Left forelimb (tissue), 1 donor: Measurements from ENCODE around the gene SLC16A11.
A peak's percentile ranks its signal among the peaks of the same experiment; 100 is the strongest.

Experiments used
- DNase-seq: peaks from one replicate; pipeline ENCODE4 v3.0.0-alpha.2; 2018; ENCODE audit warnings: low spot score

Gene SLC16A11

DNA sequence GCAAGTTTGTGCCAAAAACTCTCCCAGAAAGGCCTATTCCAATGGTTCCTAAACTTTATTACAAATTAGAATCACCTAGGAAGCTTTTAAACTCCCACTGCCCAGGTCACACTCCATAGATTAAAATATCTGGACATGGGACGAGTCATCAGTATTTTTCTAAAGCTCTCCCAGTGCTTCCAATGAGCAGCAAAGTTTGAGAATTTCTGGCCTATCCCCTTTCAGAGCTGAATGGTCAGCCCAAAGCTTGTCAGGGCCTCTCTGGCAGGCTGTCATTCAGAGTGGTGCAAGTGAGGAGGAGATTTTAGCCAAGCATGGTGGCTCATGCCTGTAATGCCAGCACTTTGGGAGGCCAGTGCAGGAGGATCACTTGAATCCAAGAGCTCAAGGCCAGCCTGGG is 18.6 kb downstream of the SLC16A11 start:
- DNase-seq, result no peak

DNA sequence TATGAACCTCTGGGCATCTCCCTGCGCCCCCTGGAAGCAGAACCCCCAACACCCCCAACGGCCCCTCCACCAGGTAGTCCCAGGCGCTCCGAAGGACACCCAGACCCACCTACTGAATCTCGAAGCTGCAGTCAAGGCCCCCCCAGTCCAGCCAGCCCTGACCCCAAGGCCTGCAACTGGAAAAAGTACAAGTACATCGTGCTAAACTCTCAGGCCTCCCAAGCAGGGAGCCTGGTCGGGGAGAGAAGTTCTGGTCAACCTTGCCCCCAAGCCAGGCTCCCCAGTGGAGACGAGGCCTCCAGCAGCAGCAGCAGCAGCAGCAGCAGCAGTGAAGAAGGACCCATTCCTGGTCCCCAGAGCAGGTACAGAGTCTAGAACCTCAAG is 19.5 kb downstream of the SLC16A11 start:
- no peak for DNase-seq

DNA sequence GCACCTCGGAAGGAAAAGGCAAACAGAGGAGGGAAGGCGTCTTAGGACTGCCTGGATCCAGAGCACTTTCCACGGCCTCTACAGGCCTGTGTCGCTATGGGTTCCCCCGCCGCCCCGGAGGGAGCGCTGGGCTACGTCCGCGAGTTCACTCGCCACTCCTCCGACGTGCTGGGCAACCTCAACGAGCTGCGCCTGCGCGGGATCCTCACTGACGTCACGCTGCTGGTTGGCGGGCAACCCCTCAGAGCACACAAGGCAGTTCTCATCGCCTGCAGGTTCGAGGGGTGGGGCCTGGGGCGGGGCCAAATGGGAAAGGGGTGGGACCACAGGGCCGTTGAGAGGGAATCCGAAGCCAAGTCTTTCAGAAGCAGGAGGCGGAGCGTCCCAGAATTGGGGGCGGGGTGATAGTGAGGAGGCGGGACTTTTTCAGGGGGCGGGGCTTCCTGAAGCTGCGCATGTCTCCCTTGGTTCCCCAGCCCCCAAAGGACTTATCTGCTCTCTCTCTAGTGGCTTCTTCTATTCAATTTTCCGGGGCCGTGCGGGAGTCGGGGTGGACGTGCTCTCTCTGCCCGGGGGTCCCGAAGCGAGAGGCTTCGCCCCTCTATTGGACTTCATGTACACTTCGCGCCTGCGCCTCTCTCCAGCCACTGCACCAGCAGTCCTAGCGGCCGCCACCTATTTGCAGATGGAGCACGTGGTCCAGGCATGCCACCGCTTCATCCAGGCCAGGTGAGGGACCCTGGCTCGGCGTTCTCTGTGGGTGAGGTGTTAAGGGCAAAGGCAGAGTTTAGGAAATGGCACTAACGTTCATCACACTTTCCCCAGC is 20.1 kb downstream of the SLC16A11 start:
- DNase-seq, result peak; percentile 87

DNA sequence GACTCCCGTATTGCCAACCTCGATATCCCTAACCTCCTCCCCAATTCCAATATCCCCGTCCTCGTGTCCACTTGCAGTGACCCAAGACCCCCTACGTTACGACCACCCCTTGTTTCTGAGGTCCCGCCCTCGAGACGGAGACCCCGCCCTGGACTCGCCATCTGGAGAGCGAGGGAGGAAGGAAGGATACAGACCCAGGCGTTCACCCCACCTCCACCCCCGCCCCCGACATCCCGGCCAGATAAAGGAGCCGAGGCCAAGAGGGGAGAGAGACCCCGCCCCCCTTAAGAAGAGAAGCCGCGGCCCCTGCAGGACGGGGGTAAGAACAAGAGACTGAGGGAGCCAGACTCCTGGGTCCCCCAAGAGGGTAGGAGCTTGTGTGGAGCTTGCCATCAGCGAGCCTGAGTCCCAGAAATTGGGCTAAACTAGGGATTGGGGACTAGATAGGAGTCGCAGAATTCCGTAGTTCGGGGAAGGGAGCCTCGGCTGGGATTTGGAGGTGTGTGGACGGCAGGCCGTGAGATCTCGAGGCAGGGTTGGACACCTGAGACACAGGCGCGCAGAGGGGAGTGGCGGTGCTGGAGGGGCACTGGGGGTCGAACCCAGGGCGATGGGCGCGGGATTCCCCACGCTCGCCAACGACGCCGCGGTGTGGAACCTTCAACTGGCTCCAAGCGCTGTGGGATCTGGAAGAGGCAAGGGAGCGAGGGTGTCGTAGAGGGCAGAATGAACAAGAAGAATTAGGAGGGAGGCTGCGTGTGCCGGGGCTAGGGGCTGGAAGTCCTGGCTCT is 20.9 kb downstream of the SLC16A11 start, which contains the start of gene BCL6B:
Gene BCL6B, plus strand, starts transcription at position 270 of the 791 bp plus-strand sequence. CDS start 622 bp downstream, outside the sequence.
- DNase-seq, result no peak

DNA sequence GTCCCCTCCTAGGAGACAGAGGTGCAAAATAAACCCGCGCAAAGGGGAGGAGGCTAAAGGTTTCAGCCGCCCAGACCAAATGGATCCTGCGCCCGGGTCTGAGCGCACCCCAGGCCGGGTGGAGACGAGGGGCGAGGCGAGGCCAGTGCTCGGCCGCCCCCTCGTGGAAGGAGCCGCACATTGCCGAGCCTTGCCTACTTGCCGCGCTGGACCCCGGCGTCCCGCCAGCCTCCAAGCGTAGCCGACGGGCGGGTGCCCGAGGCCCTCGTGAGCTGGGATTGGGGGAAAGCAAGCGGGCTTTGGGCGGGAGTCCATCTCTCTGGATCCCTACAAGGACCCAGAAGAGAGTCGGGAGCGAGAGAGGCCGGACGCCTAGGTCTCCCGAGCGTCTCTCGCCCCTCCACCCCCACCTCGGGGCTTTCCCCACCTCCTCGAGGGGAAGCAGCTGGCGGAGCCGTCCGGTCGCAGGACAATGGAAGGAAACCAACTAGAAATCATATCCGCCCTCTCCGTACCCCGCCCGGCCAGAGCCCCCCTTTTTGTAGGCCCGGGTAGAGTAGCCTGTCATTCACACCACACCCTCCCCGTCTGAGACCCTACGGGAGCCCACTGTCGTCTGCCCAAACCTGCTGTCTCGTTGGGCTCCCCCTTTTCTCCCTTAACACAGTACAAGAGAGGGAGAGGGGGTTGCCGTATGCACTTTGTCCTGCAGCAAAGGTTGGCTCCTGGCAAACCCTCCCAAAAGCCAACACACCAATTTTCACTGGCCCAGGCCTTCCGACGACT is 21.7 kb downstream of the SLC16A11 start:
- peak; percentile 86 for DNase-seq

DNA sequence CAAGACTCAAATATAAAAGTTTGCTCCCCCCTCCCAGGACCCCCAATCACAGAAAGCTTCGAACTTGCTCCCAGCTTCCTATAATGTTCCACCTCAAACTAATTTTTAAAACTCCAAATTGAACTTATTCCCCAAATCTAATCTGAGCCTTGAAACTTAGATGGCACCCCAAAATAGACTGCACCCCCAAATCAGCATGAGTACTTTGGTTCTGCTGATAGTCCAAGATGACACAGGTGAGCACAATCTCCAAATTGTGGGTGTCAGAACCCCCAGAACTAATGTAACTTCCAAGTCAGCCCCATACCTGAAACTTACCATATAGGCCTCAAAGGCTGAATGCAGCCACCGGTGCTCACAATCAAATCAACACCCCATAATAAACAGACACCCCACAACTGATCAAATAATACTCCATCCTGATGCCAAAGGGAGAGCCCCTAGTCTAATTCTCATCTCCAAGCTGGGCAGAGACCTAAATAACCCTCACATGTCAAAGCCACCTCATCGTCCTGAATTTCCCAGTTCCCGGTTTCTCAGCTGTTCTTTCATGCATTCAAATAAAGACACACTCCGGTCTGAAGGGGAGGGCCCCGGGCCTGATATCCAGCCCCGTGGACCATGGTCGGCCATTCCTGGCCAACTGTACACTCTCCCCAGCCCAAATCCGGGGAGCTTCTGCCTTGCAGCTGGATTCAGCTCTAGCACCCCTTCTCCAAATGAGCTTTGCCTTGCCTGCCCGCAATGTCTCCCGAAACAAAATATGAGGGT is 22.8 kb downstream of the SLC16A11 start:
- no peak for DNase-seq

DNA sequence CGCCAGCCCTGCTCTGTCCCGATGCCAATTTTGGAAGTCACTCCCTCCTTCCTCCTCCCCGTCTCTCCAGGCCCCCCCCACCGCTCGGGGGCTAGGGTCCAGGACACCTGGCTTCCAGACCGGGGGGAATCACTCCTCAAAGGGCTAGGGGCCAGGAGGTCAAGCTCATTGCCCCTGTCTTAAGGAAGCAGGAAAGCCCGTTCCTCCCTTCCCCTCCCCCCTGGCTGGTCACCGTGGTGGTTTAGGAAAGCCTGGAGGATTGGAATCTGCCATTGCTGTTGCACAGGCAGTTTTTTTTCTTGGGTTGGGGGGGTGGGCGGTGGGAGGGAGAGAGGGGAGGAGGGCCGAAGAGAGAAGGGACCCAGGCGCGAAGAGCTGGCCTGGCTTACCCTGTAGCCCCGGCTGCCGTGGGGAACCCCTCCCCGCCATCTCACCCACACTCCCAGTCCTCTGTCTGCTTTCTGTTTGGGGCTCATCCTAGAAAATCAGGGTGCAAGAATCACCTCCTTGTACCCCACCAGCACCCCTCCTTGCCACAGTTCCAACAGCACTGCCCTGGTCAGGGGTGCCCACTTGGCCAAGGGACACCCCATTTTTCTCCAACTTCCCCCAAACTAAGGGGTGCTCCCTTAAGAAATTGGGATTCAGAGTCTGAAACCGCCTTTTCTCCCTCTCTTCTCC is 23.9 kb downstream of the SLC16A11 start:
- no peak for DNase-seq

DNA sequence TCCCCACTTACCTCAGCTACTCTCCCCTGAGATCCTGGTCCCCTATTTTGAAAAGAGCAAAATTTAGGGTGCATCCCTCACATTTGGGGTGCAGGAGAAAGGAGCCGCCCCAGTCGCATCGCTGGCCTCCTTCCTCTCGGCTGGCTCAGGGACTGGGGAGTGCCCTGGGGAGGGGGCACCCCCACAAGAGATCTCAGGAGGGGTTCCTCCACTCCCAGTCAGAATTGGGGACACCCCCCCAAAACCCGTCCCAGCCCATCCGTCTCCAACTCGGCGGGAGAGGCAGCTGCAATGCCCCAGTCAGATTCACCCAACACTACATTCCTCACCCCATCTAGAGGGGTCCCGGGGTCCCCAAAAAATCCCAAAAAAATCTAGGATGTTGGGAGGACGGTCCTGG is 24.5 kb downstream of the SLC16A11 start:
- DNase-seq, result no peak

DNA sequence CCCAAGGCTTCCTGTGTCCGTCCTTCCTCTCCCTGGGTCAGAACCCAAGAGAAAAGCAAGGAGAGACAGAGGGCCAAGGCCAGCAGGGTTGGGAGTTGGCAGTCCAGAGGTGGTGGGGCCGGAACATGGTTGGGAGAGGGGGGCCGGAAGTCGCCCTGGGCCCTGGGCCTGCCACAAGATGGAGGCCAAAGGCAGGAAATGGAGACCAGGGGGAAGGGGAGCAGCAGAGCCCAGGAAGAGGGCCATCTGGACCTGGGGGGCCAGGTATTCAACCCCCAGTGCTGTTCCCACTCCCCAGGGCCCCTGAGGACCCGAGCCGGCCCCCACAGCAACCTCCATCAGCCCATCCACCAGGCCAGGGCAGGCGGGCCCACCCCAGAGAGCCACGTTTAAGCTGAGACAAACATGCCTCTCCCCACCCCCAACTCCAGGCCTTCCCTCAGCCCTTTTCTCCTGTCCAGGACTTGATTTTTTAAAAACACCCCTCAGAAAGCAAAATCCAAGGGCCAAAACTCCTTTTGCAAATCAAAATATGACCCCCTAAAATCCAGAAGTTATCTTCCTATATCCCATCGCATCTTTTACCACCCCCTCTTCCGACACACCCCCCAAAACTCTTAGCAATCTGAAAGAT is 25.4 kb downstream of the SLC16A11 start:
- DNase-seq, result no peak

DNA sequence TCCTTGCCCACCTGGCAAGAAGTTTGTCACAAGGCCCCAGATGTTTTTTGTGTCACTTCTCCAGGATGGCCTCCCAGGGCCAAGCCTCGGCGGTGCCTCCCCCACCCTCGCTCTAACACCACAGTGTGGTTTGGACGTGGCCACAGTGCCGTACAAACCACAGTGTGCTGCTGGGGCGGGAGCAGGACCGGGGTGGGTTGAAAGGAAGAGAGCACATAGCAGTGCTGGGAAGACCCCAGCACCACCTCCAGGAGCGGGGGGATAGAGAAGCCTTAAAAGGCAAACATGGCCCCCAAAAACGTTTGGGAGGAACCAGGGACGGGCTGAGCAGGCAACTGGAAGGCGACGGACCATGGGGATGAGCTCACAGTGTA is 26.1 kb downstream of the SLC16A11 start:
- DNase-seq, result no peak

DNA sequence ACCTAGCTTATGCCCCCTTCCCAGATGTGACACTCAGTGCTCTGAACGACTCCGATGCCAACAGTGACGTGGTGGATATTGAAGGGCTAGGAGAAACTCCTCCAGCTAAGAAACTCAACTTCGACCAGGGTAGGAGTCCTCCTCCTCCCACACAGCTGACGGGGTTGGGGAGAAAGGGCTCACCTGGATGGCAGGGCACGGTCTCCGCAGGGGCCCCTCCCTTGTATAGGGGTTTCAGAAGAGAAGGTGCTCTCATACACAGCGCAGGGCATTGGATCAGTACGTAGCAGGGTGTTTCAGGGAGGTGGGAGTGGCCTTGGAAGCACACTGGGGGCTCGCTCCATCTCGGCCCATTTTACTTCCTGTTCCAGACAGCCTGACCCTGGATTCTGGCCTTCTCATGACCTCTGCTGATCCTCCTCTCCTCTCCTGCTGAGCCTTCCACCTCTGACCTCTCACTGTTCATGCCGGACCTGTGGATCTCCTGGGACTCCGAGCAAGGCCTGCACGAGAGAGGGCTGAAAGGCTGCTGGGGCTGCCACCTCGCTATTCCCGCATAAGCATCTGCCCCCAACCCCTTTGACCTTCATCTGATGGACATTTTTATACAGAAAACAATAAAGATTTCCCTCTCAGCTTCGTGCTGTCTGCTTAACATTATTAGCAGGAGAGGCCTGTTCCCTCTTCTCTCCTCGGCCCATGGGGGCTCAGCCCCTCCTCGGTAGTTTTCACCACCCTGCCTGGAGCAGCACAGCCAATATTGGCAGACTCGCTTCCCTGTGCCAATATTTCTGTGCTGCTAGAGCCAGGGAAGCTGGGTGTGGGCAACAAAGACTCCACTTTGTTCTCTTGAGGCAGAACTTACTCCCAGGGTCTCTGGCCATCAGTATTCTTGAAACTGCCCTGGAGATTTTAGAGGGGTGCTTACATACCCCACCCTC is 26.7 kb downstream of the SLC16A11 start:
- DNase-seq, result no peak

DNA sequence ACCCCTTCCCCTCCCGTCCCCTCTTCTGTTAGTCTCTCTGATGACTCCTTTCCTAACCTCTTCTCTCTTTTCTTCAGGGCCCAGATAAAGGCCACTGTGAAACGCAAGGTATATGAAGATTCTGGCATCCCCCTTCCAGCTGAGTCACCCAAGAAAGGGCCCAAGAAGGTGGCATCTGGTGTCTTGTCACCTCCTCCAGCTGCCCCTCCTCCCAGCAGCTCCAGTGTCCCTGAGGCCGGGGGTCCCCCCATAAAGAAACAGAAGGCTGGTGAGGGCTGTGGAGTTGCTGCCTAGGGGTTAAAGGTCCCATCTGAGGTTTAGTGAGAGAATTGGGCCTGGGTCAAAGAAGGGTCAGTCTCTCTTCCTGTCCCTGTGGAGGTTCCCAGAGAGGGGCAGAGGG is 27.5 kb downstream of the SLC16A11 start:
- no peak for DNase-seq

DNA sequence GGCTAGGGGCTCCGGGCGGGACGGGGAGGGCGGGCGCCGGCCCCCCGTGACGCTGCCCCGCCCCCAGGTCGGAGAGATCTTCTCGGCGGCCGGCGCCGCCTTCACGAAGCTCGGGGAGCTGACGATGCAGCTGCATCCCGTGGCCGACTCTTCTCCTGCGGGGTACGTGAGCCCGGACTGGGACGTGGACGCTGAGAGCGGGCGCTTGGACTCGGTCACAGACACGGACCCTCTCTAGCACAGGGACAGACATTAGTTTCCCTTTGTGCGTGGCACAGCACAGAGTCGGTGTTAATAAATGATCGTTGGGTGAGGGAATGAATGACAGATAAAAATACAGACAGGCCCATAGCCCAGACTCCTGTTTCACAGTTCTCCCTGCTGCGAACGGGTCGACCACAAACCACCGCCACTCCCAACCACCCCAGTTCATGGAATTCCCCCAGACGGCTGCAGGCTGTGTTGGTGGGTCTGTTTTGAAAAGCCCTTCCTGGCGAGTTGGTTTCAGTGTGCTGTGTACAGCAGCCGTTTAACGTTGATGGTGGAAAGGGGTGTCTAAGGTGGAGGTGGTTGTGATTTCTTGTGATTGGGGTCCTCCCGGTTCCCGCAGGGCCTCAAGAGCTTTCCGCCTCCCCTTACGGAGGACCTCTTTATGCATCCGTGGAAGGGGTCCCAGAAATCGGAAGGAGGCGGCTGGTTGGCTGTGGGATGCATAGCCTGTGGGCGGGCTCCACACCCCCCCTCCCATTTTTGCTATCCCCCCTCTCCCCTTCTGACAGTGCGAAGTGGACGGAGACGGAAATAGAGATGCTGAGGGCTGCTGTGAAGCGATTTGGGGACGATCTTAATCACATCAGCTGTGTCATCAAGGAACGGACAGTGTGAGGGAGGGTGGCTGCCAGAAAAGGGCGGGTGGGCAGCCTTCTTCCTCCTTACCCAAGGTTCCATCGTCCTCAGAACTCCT is 28.6 kb downstream of the SLC16A11 start:
- DNase-seq, result no peak

DNA sequence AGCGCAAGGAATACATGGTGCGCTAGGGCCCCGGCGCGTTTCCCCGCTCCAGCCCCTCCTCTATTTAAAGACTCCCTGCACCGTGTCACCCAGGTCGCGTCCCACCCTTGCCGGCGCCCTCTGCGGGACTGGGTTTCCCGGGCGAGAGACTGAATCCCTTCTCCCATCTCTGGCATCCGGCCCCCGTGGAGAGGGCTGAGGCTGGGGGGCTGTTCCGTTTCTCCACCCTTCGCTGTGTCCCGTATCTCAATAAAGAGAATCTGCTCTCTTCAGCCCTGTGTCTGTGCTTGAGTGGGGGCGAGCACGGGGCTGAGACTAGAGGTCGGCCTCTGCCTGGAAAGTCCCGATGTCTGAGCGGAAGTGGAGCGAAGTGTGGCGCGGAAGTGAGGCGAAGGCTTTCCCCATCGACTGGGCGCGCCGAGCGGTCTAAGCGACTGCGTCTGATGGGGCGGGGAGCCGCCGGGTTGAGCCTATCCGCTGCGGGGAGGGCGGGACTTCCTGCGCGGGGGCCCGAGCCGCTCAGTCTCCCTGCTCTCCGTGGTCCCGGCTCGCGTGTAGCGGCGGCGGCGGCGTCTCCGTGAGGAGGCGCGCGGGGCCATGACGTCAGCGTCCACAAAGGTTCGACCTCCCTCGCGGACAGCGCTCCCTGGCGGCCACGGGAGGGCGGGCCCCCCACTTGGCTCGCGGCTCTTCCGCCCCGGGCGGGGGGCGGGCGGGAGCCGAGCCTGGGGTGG is 29.5 kb downstream of the SLC16A11 start:
- peak; percentile 96 for DNase-seq

DNA sequence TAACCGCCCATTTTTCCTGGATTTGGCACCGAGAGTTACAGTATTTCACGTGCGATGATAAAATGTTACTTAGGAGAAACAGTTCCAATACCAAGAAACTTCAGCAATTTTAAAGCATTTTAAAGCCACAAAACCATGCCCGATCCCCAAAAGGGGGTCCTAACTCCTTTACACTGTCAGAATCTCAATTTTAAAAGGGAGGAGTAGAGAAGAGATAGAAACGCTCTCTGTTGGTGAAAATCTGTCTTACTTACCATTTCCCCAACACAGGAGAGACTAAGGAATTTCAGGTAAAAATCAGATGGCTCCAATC is 32.0 kb downstream of the SLC16A11 start:
- DNase-seq, result no peak

DNA sequence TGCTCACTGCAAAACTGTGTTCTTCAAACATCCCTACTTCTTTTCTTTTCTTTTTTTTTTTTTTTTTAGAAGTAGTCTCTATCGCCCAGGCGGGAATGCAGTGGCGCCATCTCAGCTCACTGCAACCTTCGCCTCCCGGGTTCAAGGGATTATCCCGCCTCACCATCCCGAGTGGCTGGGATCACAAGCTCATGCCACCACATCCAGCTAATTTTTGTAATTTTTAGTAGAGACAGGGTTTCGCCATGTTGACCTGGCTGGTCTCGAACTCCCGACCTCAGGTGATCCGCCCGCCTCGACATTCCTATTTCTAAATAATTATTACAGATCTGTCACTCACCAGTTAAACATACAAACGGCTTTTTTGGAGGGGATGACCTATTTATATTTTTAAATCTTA is 32.5 kb downstream of the SLC16A11 start:
- no peak for DNase-seq

DNA sequence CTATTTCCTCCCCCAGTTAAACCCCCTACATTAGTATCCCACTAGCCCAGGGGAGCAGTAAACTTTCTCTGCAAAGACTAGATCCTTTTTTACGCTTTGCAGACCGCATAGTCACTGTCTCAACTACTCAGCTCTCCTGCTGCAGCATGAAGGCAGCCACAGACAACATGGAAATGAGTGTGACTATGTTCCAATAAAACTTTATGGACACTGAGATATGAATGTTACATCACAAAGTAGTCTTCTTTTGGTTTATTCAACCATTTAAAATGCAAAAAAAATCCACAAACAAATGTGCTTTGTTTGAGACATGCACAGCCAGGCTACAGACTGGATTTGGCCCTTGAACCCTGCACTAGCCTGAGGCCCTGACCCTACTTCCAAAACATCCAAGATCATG is 33.4 kb downstream of the SLC16A11 start:
- no peak for DNase-seq

DNA sequence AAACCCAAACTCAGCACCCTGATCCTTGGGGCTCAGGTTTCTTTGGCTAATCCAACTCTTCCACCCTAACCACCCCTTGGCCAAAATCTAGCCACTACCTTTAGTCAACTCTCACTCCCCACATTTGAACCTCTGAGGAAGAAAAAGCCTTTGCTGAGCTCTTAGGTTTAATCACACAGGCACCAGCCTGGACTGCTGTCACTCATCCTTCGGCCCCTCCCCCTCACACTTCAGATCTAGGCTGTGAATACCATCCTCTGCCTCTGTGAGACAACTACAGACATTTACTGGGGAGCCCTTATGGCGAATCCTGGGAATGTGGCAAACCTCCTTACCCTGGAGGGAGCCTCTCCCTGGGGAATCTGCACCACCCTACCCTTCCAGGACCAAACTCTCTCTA is 36.7 kb downstream of the SLC16A11 start:
- DNase-seq, result no peak
